GM19397 (cell line): ENCODE measurements around the gene INPP5A.
"Not testable (repeated sequence)": the region's sequence is repeated elsewhere in the genome, so short reads cannot be mapped to it uniquely, and the experiment has no call there.

Experiments used
- ATAC-seq: cut with Tn5 transposase; IDR thresholded peaks from one replicate; pipeline ENCODE4 v1.9.1; 2021; ENCODE audit warnings: mild to moderate bottlenecking, moderate library complexity; ENCODE audit not compliant: unreplicated experiment

Gene INPP5A

GRCh38 chr10:132537684-132538001, at the start of gene INPP5A:
INPP5A (plus strand) TSS chr10:132537787; CDS start chr10:132538097, 310 bp downstream.
- peak; percentile 67 for ATAC-seq

- no peak for ATAC-seq
Observed at GRCh38 chr10:132488231-132488821, 49.3 kb upstream of the INPP5A start.

- ATAC-seq = no peak
Observed at GRCh38 chr10:132489053-132489703, 48.4 kb upstream of the INPP5A start.

GRCh38 chr10:132489704-132490534, 47.7 kb upstream of the INPP5A start:
- no peak for ATAC-seq

- ATAC-seq = not testable (repeated sequence)
Observed at GRCh38 chr10:132491534-132491933, 46.1 kb upstream of the INPP5A start.

- no peak for ATAC-seq
Observed at GRCh38 chr10:132492323-132493025, 45.1 kb upstream of the INPP5A start.

GRCh38 chr10:132493246-132493755, 44.3 kb upstream of the INPP5A start:
- ATAC-seq = no peak

GRCh38 chr10:132493756-132494290, 43.8 kb upstream of the INPP5A start:
- no peak for ATAC-seq

GRCh38 chr10:132494866-132495630, 42.5 kb upstream of the INPP5A start:
- no peak for ATAC-seq

- no peak for ATAC-seq
Observed at GRCh38 chr10:132496360-132497062, 41.1 kb upstream of the INPP5A start.

- no peak for ATAC-seq
Observed at GRCh38 chr10:132497063-132497680, 40.4 kb upstream of the INPP5A start.

GRCh38 chr10:132497861-132498561, 39.6 kb upstream of the INPP5A start:
- no peak for ATAC-seq

GRCh38 chr10:132498562-132499366, 38.8 kb upstream of the INPP5A start:
- no peak for ATAC-seq

- ATAC-seq = no peak
Observed at GRCh38 chr10:132499367-132499685, 38.3 kb upstream of the INPP5A start.

- no peak for ATAC-seq
Observed at GRCh38 chr10:132500781-132501415, 36.7 kb upstream of the INPP5A start.

- no peak for ATAC-seq
Observed at GRCh38 chr10:132502544-132503300, 34.9 kb upstream of the INPP5A start.
